NB4 (cell line): ENCODE results near the gene TMCC3.

Source experiments
- CTCF ChIP-seq: IDR thresholded peaks from one replicate; pipeline ENCODE4 v1.5.1; 2012; ENCODE audit warnings: low read depth, low read length
- MAX ChIP-seq: IDR thresholded peaks from 2 replicates; pipeline ENCODE4 v1.6.1; 2011; ENCODE audit warnings: low read depth, low read length

GRCh38 chr12:94667031-94667540 lies 16.7 kb upstream of the TMCC3 start:
- TF ChIP-seq MAX (no peak), CTCF (no peak)
